Measurements from ENCODE around the gene IST1. TPM values are rescaled to one million over a fixed set of nuclear protein-coding genes. Genes with fewer than 3 reads are reported as not detected.
"Not testable (repeated sequence)": the region's sequence is repeated elsewhere in the genome, so short reads cannot be mapped to it uniquely, and the experiment has no call there.

Gene IST1
- total RNA-seq, 2 experiments from 2014 or later = 196 to 203 TPM

- no peaks in the 10 kb centered on the region for H3K27me3 Mint-ChIP-seq (ENCODE audit: low read depth)
- no peaks in the 10 kb centered on the region for H3K9me3 Mint-ChIP-seq
- peaks cover 79% of the 10 kb centered on the region for H3K4me1 Mint-ChIP-seq (ENCODE audit: low read depth)
- intact Hi-C loops (cut with micrococcal nuclease) = no loop called here
- peak overlapping the region; percentile 25 for H3K27ac Mint-ChIP-seq
- peaks cover 12% of the 10 kb centered on the region for H3K36me3 Mint-ChIP-seq (ENCODE audit: low read depth)
- CTCF ChIA-PET = interaction anchor here (0.6 to 1.3 kb wide), 2 partner anchors 19 to 58 kb away, joined by 3 read pairs; no protein-coding TSS in a partner anchor
- DNase-seq = no peak
- no peak overlapping the region for H3K4me3 Mint-ChIP-seq
Measured at GRCh38 chr16:71903608-71904007, 8.3 kb downstream of the IST1 start.

- H3K4me1 Mint-ChIP-seq (ENCODE audit: low read depth) = peaks cover 80% of the 10 kb centered on the region
- DNase-seq = no peak
- H3K36me3 Mint-ChIP-seq (ENCODE audit: low read depth) = peaks cover 11% of the 10 kb centered on the region
- H3K4me3 Mint-ChIP-seq = no peak overlapping the region
- no peak overlapping the region for H3K27ac Mint-ChIP-seq
- intact Hi-C loops (cut with micrococcal nuclease) = no loop called here
- H3K27me3 Mint-ChIP-seq (ENCODE audit: low read depth) = no peaks in the 10 kb centered on the region
- CTCF ChIA-PET = interaction anchor here (0.7 to 1.3 kb wide), 2 partner anchors 57 to 294 kb away, joined by 3 read pairs; no protein-coding TSS in a partner anchor
- no peaks in the 10 kb centered on the region for H3K9me3 Mint-ChIP-seq
Measured at GRCh38 chr16:71904239-71904638, 8.9 kb downstream of the IST1 start.

DNA sequence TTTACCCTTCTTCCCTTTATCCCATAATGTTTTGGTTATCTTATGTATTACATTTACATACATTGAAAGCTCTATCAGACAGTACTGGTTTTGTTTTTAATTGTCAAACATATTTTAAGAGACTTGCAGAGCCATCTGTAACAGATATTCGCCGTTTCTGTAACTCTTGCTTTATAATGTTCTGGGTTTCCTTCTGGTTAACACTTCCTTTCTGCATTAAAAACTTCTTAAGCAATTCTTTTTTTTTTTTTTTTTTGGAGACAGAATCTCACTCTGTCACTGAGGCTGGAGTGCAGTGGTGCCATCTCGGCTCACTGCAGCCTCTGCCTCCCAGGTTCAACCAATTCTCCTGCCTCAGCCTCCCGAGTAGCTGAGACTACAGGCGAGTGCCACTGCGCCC, 10.4 kb downstream of the IST1 start:
- CTCF ChIA-PET = interaction anchor here (0.8 to 1.4 kb wide), 3 partner anchors 9 to 181 kb away, joined by 3 to 4 read pairs (median 3); no protein-coding TSS in a partner anchor
- H3K36me3 Mint-ChIP-seq (ENCODE audit: low read depth) = peaks cover 13% of the 10 kb centered on the region
- H3K27me3 Mint-ChIP-seq (ENCODE audit: low read depth); intact Hi-C loops (cut with micrococcal nuclease); H3K9me3 Mint-ChIP-seq; DNase-seq; H3K4me3 Mint-ChIP-seq: not testable (repeated sequence)
- H3K4me1 Mint-ChIP-seq (ENCODE audit: low read depth) = peaks cover 80% of the 10 kb centered on the region
- H3K27ac Mint-ChIP-seq = peak overlapping the region; percentile 56

DNA sequence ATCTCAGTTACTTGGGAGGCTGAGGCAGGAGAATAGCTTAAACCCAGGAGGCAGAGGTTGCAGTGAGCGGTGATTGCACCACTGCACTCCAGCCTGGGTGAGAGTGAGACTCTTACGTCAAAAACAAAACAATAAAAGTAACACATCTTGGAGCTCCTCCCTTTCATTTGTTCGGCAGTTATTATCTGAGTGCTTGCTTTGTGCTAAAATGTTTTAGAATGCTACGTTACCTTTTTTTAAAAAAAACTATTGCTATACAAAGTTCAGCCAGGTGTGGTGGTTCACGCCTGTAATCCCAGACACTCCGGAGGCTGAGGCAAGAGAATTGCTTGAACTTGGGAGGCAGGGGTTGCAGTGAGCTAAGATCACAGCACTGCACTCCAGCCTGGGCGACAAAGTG, 15.8 kb downstream of the IST1 start:
- Mint-ChIP-seq H3K36me3 (ENCODE audit: low read depth) (peaks cover 25% of the 10 kb centered on the region), H3K4me3 (no peak overlapping the region), H3K9me3 (no peaks in the 10 kb centered on the region), H3K27me3 (ENCODE audit: low read depth) (no peaks in the 10 kb centered on the region), H3K4me1 (ENCODE audit: low read depth) (peaks cover 80% of the 10 kb centered on the region), H3K27ac (peak overlapping the region; percentile 53)
- DNase-seq = no peak
- intact Hi-C loops (cut with micrococcal nuclease) = no loop called here
- CTCF ChIA-PET = interaction anchor here (0.7 kb wide), 1 partner anchor 293 kb away, joined by 3 read pairs; no protein-coding TSS in a partner anchor

GRCh38 chr16:71912534-71913275, 17.4 kb downstream of the IST1 start:
- intact Hi-C loops (cut with micrococcal nuclease) = no loop called here
- Mint-ChIP-seq H3K4me1 (ENCODE audit: low read depth) (peaks cover 71% of the 10 kb centered on the region), H3K27me3 (ENCODE audit: low read depth) (no peaks in the 10 kb centered on the region), H3K9me3 (no peaks in the 10 kb centered on the region), H3K4me3 (no peak overlapping the region), H3K36me3 (ENCODE audit: low read depth) (peaks cover 34% of the 10 kb centered on the region), H3K27ac (peak overlapping the region; percentile 35)
- no peak for DNase-seq
- CTCF ChIA-PET = no interaction called here

GRCh38 chr16:71914802-71915201, 19.5 kb downstream of the IST1 start:
- CTCF ChIA-PET = interaction anchor here (0.6 to 0.9 kb wide), 2 partner anchors 47 to 125 kb away, joined by 3 read pairs; no protein-coding TSS in a partner anchor
- Mint-ChIP-seq H3K27me3 (ENCODE audit: low read depth) (no peaks in the 10 kb centered on the region), H3K4me3 (no peak overlapping the region), H3K9me3 (no peaks in the 10 kb centered on the region), H3K27ac (peak overlapping the region; percentile 79), H3K36me3 (ENCODE audit: low read depth) (peaks cover 50% of the 10 kb centered on the region), H3K4me1 (ENCODE audit: low read depth) (peaks cover 54% of the 10 kb centered on the region)
- intact Hi-C loops (cut with micrococcal nuclease) = loop anchor here (2.0 to 5.0 kb wide), 2 partner anchors 14 to 47 kb away; no protein-coding TSS in a partner anchor
- DNase-seq = no peak

DNA sequence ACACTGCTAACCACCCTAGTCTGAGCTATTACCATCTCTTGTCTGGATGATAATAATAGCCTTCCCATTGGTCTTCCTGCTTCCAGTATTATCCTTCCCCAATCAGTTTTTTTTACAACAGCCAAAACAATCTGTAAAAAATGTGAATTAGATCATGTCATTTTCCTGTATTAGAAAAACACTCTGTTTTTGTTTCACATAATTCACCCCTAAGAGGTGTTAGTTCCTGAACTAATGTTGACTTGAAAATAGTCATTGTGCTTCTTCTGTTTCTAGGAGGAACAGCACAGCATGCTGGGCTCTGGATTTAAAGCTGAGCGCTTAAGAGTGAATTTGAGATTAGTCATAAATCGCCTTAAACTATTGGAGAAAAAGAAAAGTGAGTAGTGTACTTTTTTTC, 20.0 kb downstream of the IST1 start:
- Mint-ChIP-seq H3K36me3 (ENCODE audit: low read depth) (peaks cover 48% of the 10 kb centered on the region), H3K9me3 (no peaks in the 10 kb centered on the region), H3K4me3 (no peak overlapping the region), H3K27me3 (ENCODE audit: low read depth) (no peaks in the 10 kb centered on the region), H3K27ac (peak overlapping the region; percentile 79), H3K4me1 (ENCODE audit: low read depth) (peaks cover 50% of the 10 kb centered on the region)
- no peak for DNase-seq
- CTCF ChIA-PET = interaction anchor here (0.6 to 0.9 kb wide), 2 partner anchors 46 to 126 kb away, joined by 3 read pairs; no protein-coding TSS in a partner anchor
- intact Hi-C loops (cut with micrococcal nuclease) = loop anchor here (2.0 to 5.0 kb wide), 2 partner anchors 13 to 47 kb away; no protein-coding TSS in a partner anchor

DNA sequence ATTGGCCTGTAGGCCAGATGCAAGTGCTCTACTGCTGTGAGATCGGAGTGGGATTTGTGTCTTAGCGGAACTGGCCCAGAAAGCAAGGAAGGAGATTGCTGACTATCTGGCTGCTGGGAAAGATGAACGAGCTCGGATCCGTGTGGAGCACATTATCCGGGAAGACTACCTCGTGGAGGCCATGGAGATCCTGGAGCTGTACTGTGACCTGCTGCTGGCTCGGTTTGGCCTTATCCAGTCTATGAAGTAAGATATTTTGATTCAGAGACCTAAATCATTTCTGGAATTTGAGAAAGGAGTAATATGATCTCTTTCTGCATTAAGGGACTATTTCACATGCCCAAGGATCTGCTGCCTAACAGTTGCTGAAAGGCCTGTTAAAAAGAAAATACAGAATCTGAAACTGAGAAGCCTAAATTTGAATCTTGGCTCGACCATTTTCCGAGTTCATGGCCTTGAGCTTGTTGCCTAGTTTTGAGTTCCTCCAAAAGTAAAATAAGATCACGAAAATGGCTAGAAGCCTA, 21.1 kb downstream of the IST1 start:
- Mint-ChIP-seq H3K4me1 (ENCODE audit: low read depth) (peaks cover 49% of the 10 kb centered on the region), H3K4me3 (no peak overlapping the region), H3K27me3 (ENCODE audit: low read depth) (no peaks in the 10 kb centered on the region), H3K9me3 (no peaks in the 10 kb centered on the region), H3K36me3 (ENCODE audit: low read depth) (peaks cover 57% of the 10 kb centered on the region), H3K27ac (no peak overlapping the region)
- DNase-seq = no peak
- CTCF ChIA-PET = interaction anchor here (0.8 to 1.5 kb wide), 3 partner anchors 34 to 45 kb away, joined by 3 to 4 read pairs (median 4); no protein-coding TSS in a partner anchor
- intact Hi-C loops (cut with micrococcal nuclease) = loop anchor here (5.0 kb wide), 1 partner anchor 46 kb away; no protein-coding TSS in a partner anchor

GRCh38 chr16:71917900-71918299, 22.6 kb downstream of the IST1 start:
- DNase-seq = no peak
- Mint-ChIP-seq H3K4me3 (no peak overlapping the region), H3K4me1 (ENCODE audit: low read depth) (peaks cover 36% of the 10 kb centered on the region), H3K27ac (no peak overlapping the region), H3K27me3 (ENCODE audit: low read depth) (no peaks in the 10 kb centered on the region), H3K9me3 (no peaks in the 10 kb centered on the region), H3K36me3 (ENCODE audit: low read depth) (peaks cover 57% of the 10 kb centered on the region)
- CTCF ChIA-PET = interaction anchor here (0.6 to 1.5 kb wide), 3 partner anchors 19 to 44 kb away, joined by 3 to 4 read pairs (median 3); no protein-coding TSS in a partner anchor
- intact Hi-C loops (cut with micrococcal nuclease) = loop anchor here (5.0 kb wide), 1 partner anchor 44 kb away; no protein-coding TSS in a partner anchor

GRCh38 chr16:71919035-71919434, 23.7 kb downstream of the IST1 start:
- Mint-ChIP-seq H3K27ac (no peak overlapping the region), H3K9me3 (no peaks in the 10 kb centered on the region), H3K27me3 (ENCODE audit: low read depth) (no peaks in the 10 kb centered on the region), H3K4me1 (ENCODE audit: low read depth) (peaks cover 28% of the 10 kb centered on the region), H3K36me3 (ENCODE audit: low read depth) (peaks cover 60% of the 10 kb centered on the region), H3K4me3 (no peak overlapping the region)
- DNase-seq = no peak
- CTCF ChIA-PET = interaction anchor here (1.1 kb wide), 1 partner anchor 16 kb away, joined by 6 read pairs; no protein-coding TSS in a partner anchor
- intact Hi-C loops (cut with micrococcal nuclease) = loop anchor here (5.0 kb wide), 1 partner anchor 43 kb away; no protein-coding TSS in a partner anchor

DNA sequence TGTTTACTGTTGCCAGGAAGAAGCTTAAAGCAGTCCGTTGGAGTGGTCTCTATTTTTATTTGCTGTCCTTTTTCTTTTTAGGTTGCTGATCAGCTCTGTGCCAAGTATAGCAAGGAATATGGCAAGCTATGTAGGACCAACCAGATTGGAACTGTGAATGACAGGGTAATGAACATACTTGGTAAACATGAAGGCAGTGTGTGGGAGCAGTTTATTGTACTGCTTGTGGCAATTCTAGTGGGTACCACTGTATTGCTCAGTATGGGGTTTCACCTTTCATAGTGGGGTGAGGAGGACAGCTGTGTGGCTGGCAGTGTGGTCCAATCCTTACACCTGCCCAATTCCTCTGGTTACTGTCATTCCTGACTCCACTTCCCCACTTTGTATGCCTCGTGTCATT, 25.3 kb downstream of the IST1 start:
- H3K27ac Mint-ChIP-seq = no peak overlapping the region
- peaks cover 57% of the 10 kb centered on the region for H3K36me3 Mint-ChIP-seq (ENCODE audit: low read depth)
- CTCF ChIA-PET = no interaction called here
- no peaks in the 10 kb centered on the region for H3K27me3 Mint-ChIP-seq (ENCODE audit: low read depth)
- no peak overlapping the region for H3K4me3 Mint-ChIP-seq
- no peak for DNase-seq
- H3K4me1 Mint-ChIP-seq (ENCODE audit: low read depth) = peaks cover 15% of the 10 kb centered on the region
- intact Hi-C loops (cut with micrococcal nuclease) = no loop called here
- no peaks in the 10 kb centered on the region for H3K9me3 Mint-ChIP-seq

- Mint-ChIP-seq H3K27ac (no peak overlapping the region), H3K9me3 (no peaks in the 10 kb centered on the region), H3K27me3 (ENCODE audit: low read depth) (no peaks in the 10 kb centered on the region), H3K4me3 (no peak overlapping the region), H3K4me1 (ENCODE audit: low read depth) (peaks cover 9% of the 10 kb centered on the region), H3K36me3 (ENCODE audit: low read depth) (peaks cover 50% of the 10 kb centered on the region)
- DNase-seq = no peak
- CTCF ChIA-PET = interaction anchor here (0.8 kb wide), 1 partner anchor 32 kb away, joined by 3 read pairs; no protein-coding TSS in a partner anchor
- intact Hi-C loops (cut with micrococcal nuclease) = no loop called here
Measured at GRCh38 chr16:71923941-71924690, 28.8 kb downstream of the IST1 start.
